ENCODE data around the gene SPPL2C. TPM values are rescaled to one million over a fixed set of nuclear protein-coding genes. Genes with fewer than 3 reads are reported as not detected.

SPPL2C gene
- total RNA-seq, 1 donor from 2014 or later = not detected

DNA sequence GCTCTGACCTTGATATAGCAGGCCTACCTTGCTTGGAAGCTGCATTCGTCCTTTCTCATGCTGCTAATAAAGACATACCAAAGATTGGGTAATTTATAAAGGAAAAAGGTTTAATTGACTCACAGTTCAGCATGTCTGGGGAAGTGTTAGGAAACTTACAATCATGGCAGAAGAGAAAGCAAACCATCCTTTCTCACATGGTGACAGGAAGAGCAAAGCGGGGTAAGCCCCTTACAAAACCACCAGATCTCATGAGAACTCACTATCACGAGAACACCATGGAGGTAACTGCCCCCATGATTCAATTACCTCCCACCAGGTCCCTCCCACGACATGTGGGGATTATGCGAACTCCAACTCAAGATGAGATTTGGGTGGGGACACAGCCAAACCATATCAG is 43.7 kb downstream of the SPPL2C start:
- no peak for DNase-seq

- no peak for DNase-seq
Measured at GRCh38 chr17:45889579-45889978, 44.9 kb downstream of the SPPL2C start.

GRCh38 chr17:45893725-45894021 is 49.0 kb downstream of the SPPL2C start:
- DNase-seq = no peak

DNA sequence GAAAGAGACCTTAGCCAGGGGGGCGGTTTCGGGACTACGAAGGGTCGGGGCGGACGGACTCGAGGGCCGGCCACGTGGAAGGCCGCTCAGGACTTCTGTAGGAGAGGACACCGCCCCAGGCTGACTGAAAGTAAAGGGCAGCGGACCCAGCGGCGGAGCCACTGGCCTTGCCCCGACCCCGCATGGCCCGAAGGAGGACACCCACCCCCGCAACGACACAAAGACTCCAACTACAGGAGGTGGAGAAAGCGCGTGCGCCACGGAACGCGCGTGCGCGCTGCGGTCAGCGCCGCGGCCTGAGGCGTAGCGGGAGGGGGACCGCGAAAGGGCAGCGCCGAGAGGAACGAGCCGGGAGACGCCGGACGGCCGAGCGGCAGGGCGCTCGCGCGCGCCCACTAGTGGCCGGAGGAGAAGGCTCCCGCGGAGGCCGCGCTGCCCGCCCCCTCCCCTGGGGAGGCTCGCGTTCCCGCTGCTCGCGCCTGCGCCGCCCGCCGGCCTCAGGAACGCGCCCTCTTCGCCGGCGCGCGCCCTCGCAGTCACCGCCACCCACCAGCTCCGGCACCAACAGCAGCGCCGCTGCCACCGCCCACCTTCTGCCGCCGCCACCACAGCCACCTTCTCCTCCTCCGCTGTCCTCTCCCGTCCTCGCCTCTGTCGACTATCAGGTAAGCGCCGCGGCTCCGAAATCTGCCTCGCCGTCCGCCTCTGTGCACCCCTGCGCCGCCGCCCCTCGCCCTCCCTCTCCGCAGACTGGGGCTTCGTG is 49.5 kb downstream of the SPPL2C start, which contains the start of gene MAPT:
Gene MAPT, plus strand, starts transcription at position 533 of the 763 bp plus-strand sequence. CDS start 67,784 bp downstream, outside the sequence.
- DNase-seq = peak; percentile 92

GRCh38 chr17:45895304-45895968 is 50.8 kb downstream of the SPPL2C start:
- peak; percentile 55 for DNase-seq

DNA sequence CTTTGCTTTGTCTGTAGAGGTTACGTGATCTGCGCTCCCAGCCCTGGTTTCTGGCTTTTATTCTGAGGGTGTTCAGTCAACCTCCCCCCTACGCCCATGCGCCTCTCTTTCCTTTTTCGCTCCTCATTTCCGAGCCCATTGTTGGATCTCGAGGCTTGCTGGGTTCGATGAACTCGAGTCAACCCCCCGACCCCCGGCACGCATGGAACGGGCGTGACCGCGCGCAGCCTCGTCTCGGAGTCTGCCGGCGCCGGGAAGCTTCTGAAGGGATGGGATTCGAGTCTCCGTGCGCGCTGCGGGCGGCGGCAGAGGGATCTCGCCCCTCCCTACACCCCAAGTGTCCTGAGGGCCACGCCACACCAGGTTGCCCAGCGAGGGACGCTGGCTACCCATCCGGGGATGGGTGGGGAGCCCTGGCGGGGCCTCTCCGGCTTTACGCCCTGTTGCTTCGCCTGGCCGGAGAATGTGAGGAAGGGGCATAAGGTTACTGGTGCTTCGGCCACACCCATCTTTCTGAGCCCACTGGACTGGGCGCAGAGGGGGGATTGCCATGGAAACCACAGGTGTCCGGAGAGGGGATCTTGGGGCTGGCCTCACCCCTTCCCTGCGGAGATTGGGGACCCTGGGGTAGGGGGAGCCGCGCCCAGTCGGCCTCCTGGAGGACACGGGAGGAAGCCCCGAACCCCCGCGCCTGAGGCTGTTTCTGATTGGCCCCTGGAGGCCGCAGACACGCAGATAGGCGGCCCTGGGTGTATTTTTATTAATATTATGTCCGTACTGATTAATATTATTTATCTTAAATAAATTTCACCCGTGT is 51.5 kb downstream of the SPPL2C start:
- no peak for DNase-seq

Other genes with a start within 250 kb of the SPPL2C start
- gene CRHR1, start 60.6 kb upstream of the SPPL2C start, total RNA-seq = 6.6 TPM
- gene MAPT, start 49.7 kb downstream of the SPPL2C start, total RNA-seq = 93.1 TPM
- gene STH, start 154.4 kb downstream of the SPPL2C start, total RNA-seq = 3.9 TPM

Measured in occipital lobe (tissue), 2 donors.